NCI-H2029 (cell line): ENCODE results near the gene POLD1.

Experiments used
- DNase-seq: peaks from one replicate; lab custom pipeline; 2025; lab: John Stamatoyannopoulos, UW

The POLD1 gene

GRCh38 chr19:50466706-50467039 lies 82.5 kb downstream of the POLD1 start:
- DNase-seq = no peak

DNA sequence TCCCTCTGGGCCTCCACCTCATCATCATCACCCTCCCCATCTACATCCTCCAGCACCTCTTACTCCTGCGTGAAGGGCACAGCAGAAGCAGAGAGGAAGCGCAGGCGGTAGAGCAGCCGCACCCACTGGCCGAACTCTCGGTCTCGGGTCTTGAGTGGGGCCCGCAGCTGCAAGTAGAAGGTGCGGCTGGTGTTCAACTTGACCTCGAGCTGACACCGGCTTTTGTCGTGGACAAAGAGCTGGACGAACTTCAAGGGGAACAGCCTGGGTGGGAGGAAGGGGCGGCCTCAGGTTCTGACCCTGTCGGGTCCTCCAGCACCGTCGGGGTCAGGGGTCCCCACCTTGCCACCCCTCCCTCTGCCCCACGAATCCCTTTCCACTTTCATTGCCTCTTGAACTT lies 83.4 kb downstream of the POLD1 start:
- no peak for DNase-seq
